NCI-H1436 (cell line): ENCODE measurements around the gene OXNAD1.

Source experiments
- DNase-seq: peaks from one replicate; lab custom pipeline; 2025; lab: John Stamatoyannopoulos, UW

OXNAD1 gene

GRCh38 chr3:16329036-16329825, 64.2 kb downstream of the OXNAD1 start:
- DNase-seq: no peak

- no peak for DNase-seq
These were observed 64.8 kb downstream of the OXNAD1 start for GRCh38 chr3:16329826-16330129.

GRCh38 chr3:16330351-16330750, 65.3 kb downstream of the OXNAD1 start:
- DNase-seq: no peak

- DNase-seq: no peak
These were observed 66.4 kb downstream of the OXNAD1 start for GRCh38 chr3:16331319-16331883.

- no peak for DNase-seq
These were observed 68.0 kb downstream of the OXNAD1 start for GRCh38 chr3:16332904-16333426.

GRCh38 chr3:16334909-16335308, 69.9 kb downstream of the OXNAD1 start:
- DNase-seq: no peak

GRCh38 chr3:16335333-16335732, 70.3 kb downstream of the OXNAD1 start:
- DNase-seq: no peak

- no peak for DNase-seq
These were observed 71.0 kb downstream of the OXNAD1 start for GRCh38 chr3:16335772-16336645.

- no peak for DNase-seq
These were observed 71.8 kb downstream of the OXNAD1 start for GRCh38 chr3:16336825-16337224.

- DNase-seq: no peak
These were observed 73.0 kb downstream of the OXNAD1 start for GRCh38 chr3:16337856-16338540.

GRCh38 chr3:16338999-16339398, 74.0 kb downstream of the OXNAD1 start:
- DNase-seq: no peak

GRCh38 chr3:16343101-16343500, 78.1 kb downstream of the OXNAD1 start:
- DNase-seq: no peak

- no peak for DNase-seq
These were observed 81.5 kb downstream of the OXNAD1 start for GRCh38 chr3:16346413-16347081.

GRCh38 chr3:16347548-16347947, 82.5 kb downstream of the OXNAD1 start:
- DNase-seq: no peak

GRCh38 chr3:16349986-16350596, 85.1 kb downstream of the OXNAD1 start:
- no peak for DNase-seq

GRCh38 chr3:16350597-16351318, 85.7 kb downstream of the OXNAD1 start:
- no peak for DNase-seq

GRCh38 chr3:16352428-16352827, 87.4 kb downstream of the OXNAD1 start:
- no peak for DNase-seq

GRCh38 chr3:16354291-16354690, 89.3 kb downstream of the OXNAD1 start:
- DNase-seq: no peak
